Activated CD4-positive, alpha-beta T cell treated with anti-CD3 and anti-CD28 coated beads for 36 hours (primary cell): ENCODE results near the gene ZNF778. TPM values are rescaled to one million over a fixed set of nuclear protein-coding genes. Genes with fewer than 3 reads are reported as not detected.

Experiments
- ATAC-seq: fragments of 200-7000 bp; cut with Tn5 transposase; one replicate; pipeline ENCODE4 v1.10.0; 2021; ENCODE audit warnings: mild to moderate bottlenecking, moderate library complexity
- CTCF ChIA-PET: fragments of 350-600 bp; sonication (Branson Sonifier 250); formaldehyde crosslinking; loops from one replicate; lab custom pipeline; 2021; ENCODE audit warnings: antibody characterized with exemption; lab: Charles Lee
- POLR2A ChIA-PET: fragments of 350-600 bp; sonication (Branson Sonifier 250); formaldehyde crosslinking; loops from one replicate; lab custom pipeline; 2021; ENCODE audit warnings: antibody characterized with exemption, inconsistent platforms; lab: Charles Lee
- DNase-seq: peaks from one replicate; pipeline ENCODE4 v3.0.0-alpha.2; 2020
- H3K27ac Mint-ChIP-seq: one replicate; pipeline ENCODE4 v1.8.0; 2021; ENCODE audit warnings: mixed read lengths
- H3K27me3 Mint-ChIP-seq: one replicate; pipeline ENCODE4 v1.8.0; 2021; ENCODE audit warnings: mixed read lengths
- H3K36me3 Mint-ChIP-seq: one replicate; pipeline ENCODE4 v1.8.0; 2021; ENCODE audit warnings: low read depth, mixed read lengths
- H3K4me1 Mint-ChIP-seq: one replicate; pipeline ENCODE4 v1.8.0; 2021; ENCODE audit warnings: mixed read lengths
- H3K4me3 Mint-ChIP-seq: one replicate; pipeline ENCODE4 v1.8.0; 2021; ENCODE audit warnings: mild to moderate bottlenecking, moderate library complexity, mixed read lengths
- H3K9me3 Mint-ChIP-seq: one replicate; pipeline ENCODE4 v1.8.0; 2021; ENCODE audit warnings: low read depth, mixed read lengths
- intact Hi-C, 2 experiments: fragments of 100-400 bp; cut with DNase I in 1 of 2; cut with micrococcal nuclease in 1 of 2; formaldehyde crosslinking; loops; one replicate each; pipeline versions ENCODE4 v1.14.2 to v1.15.1; 2022 to 2024; cut with DNase I, micrococcal nuclease
- total RNA-seq, 2 experiments: library from RNA; stranded (reverse); gene quantifications; one replicate each; pipeline ENCODE4 v1.2.3, GENCODE V29; 2021

ZNF778 gene
- total RNA-seq, 2 experiments from 2014 or later = 4.7 to 5.0 TPM

DNA sequence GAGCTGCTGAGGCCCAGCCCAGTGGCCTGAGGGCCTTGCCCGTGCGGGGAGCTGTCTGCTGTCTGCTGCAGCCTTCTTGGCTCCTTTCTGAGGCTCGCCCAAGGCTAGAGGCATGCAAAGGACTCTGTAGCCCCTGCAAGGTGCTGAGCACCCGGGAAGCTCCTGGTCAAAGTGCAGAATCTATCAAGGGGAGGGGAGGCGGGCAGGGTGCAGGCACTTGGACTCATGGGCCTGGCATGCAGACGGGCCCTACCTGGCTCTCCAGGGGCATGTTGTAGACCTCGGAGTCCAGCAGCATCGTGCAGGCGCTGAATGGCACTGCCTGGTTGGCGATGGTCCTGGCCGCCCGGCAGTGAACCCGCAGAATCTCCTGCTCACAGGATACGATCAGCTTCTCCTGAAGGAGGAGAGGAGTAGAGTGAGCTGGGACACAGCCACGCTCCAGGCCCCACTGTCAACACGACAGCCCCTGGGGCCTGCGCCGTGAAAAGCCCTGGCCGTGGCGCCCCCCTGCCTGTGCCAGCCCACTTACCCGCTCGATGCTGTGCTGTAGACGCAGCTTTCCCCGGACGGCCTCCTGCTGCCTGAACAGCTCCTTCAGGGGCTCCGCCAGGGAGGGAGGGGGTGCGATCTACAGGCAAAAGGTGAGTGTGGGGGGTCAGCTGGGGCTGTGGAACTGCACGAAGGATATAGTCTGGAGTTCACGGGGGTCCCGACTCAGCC is 57.2 kb downstream of the ZNF778 start:
- no peak for ATAC-seq
- H3K27me3 Mint-ChIP-seq = no peaks in the 10 kb centered on the region
- H3K36me3 Mint-ChIP-seq = peaks cover 44% of the 10 kb centered on the region
- H3K27ac Mint-ChIP-seq = no peak overlapping the region
- intact Hi-C loops = no loop called here
- no peak overlapping the region for H3K4me3 Mint-ChIP-seq
- DNase-seq = no peak
- ChIA-PET CTCF (no interaction called here), POLR2A (no interaction called here)
- no peaks in the 10 kb centered on the region for H3K4me1 Mint-ChIP-seq
- H3K9me3 Mint-ChIP-seq = no peaks in the 10 kb centered on the region

- no peak overlapping the region for H3K4me3 Mint-ChIP-seq
- intact Hi-C loops = no loop called here
- H3K4me1 Mint-ChIP-seq = no peaks in the 10 kb centered on the region
- no peaks in the 10 kb centered on the region for H3K27me3 Mint-ChIP-seq
- peaks cover 41% of the 10 kb centered on the region for H3K36me3 Mint-ChIP-seq
- no peaks in the 10 kb centered on the region for H3K9me3 Mint-ChIP-seq
- ATAC-seq = no peak
- POLR2A ChIA-PET = no interaction called here
- DNase-seq = no peak
- H3K27ac Mint-ChIP-seq = no peak overlapping the region
- CTCF ChIA-PET = no interaction called here
Measured at GRCh38 chr16:89275284-89275584, 57.7 kb downstream of the ZNF778 start.

- no peak for DNase-seq
- H3K4me3 Mint-ChIP-seq = no peak overlapping the region
- intact Hi-C loops = no loop called here
- no peaks in the 10 kb centered on the region for H3K27me3 Mint-ChIP-seq
- H3K36me3 Mint-ChIP-seq = peaks cover 42% of the 10 kb centered on the region
- no peaks in the 10 kb centered on the region for H3K4me1 Mint-ChIP-seq
- no peak overlapping the region for H3K27ac Mint-ChIP-seq
- ATAC-seq = no peak
- H3K9me3 Mint-ChIP-seq = no peaks in the 10 kb centered on the region
- ChIA-PET POLR2A (no interaction called here), CTCF (no interaction called here)
Measured at GRCh38 chr16:89275837-89276720, 58.6 kb downstream of the ZNF778 start.

DNA sequence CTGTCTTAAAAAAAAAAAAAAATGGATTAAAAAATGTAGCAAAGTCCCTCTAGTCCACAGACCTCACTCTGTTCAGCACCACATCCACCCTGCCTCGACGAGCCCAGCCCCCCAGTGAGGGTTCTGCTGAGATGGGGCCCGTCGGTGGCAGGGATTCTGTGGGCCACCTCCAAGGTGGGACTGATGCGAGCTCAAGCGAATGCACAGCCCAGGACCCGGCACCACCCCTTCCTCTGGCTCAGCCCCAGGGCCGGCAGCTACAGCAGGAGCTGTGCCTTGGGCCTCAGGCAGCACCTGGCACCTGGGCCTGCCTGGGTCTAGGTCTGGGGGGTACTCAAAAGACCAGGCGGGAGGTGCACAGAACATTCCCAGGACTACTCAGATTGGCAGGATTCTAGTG is 59.5 kb downstream of the ZNF778 start:
- ChIA-PET CTCF (no interaction called here), POLR2A (no interaction called here)
- DNase-seq (no peak), ATAC-seq (no peak)
- peak overlapping the region; percentile 24 for H3K27ac Mint-ChIP-seq
- no peaks in the 10 kb centered on the region for H3K27me3 Mint-ChIP-seq
- no peaks in the 10 kb centered on the region for H3K9me3 Mint-ChIP-seq
- intact Hi-C loops = no loop called here
- H3K4me1 Mint-ChIP-seq = no peaks in the 10 kb centered on the region
- no peak overlapping the region for H3K4me3 Mint-ChIP-seq
- H3K36me3 Mint-ChIP-seq = peaks cover 35% of the 10 kb centered on the region

DNA sequence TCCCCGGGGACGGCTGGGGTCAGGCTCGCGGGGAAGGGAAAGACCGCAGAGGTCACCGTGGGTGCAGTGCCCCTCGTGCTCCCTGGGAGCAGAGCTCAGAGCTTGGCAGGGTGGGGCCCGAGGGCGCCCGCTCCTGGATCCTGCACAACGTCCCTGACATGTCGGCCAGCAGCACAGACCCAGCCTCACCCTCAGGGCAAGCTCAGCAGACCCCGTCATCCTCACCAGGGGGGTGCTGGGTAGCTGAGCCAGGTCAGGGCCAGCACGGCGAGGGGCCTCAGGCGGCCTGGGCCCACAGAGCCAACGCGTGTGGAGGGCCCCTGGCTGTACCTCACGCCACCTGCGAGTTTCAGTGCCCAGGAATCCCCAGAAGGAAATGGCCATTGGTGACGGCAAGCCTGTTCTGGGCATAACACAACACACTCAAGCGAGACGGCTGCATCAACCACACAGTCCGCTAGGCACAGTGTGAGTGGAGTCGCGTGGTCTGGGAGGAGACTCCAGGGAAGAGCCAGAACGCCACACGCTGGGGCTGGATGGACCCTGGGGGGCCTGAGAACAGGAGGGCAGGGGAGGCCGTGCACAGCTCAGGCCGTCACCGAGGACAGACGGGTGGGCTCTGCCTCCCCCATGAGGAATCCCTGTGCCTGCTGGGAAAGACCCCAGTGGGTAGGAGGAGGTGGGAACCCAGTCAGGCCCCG is 60.3 kb downstream of the ZNF778 start:
- POLR2A ChIA-PET = no interaction called here
- intact Hi-C loops = no loop called here
- Mint-ChIP-seq H3K27me3 (no peaks in the 10 kb centered on the region), H3K36me3 (peaks cover 31% of the 10 kb centered on the region), H3K4me3 (no peak overlapping the region), H3K27ac (no peak overlapping the region), H3K4me1 (no peaks in the 10 kb centered on the region), H3K9me3 (no peaks in the 10 kb centered on the region)
- ATAC-seq (no peak), DNase-seq (no peak)
- CTCF ChIA-PET = no interaction called here

GRCh38 chr16:89278441-89279240 is 61.1 kb downstream of the ZNF778 start:
- intact Hi-C loops = no loop called here
- Mint-ChIP-seq H3K27ac (no peak overlapping the region), H3K4me3 (no peak overlapping the region), H3K36me3 (peaks cover 25% of the 10 kb centered on the region), H3K4me1 (no peaks in the 10 kb centered on the region), H3K9me3 (no peaks in the 10 kb centered on the region), H3K27me3 (no peaks in the 10 kb centered on the region)
- CTCF ChIA-PET = no interaction called here
- no peak for DNase-seq
- POLR2A ChIA-PET = no interaction called here
- ATAC-seq = no peak

- intact Hi-C loops = no loop called here
- H3K27me3 Mint-ChIP-seq = no peaks in the 10 kb centered on the region
- POLR2A ChIA-PET = no interaction called here
- H3K4me3 Mint-ChIP-seq = no peak overlapping the region
- H3K27ac Mint-ChIP-seq = no peak overlapping the region
- H3K36me3 Mint-ChIP-seq = peaks cover 19% of the 10 kb centered on the region
- no peak for ATAC-seq
- no peak for DNase-seq
- CTCF ChIA-PET = no interaction called here
- no peaks in the 10 kb centered on the region for H3K9me3 Mint-ChIP-seq
- H3K4me1 Mint-ChIP-seq = no peaks in the 10 kb centered on the region
Measured at GRCh38 chr16:89279666-89280481, 62.4 kb downstream of the ZNF778 start.

DNA sequence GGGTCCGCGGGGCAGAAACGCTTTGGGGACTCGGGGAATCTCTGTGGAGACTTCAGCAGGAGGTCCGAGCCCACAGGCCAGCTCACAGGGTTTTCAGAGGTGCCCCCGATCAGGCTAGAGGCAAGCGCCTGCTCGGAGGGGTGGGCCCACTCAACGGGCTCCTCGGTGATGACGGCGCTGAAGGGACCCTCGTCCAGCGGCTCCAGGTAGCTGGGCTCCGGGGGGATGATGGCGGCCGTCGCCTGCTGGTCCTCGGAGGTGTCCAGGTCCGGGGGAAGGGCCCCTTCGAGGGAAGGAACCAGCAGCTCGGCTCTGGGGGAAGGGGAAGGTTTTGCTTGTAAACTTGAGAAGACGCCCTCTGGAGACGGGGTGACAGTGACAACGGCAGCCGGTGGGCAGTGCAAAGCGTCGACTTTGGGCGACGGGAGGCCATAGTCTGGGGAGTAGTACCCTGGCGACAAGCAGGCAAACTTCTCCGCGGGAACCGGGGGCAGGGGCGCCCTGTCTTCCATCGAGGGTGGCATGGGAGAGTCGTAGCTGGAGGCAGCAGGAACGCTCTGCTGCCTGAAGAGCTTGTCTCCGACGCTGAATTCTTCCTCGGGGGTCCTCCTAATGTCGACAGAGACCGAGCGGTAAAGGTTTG is 63.2 kb downstream of the ZNF778 start:
- CTCF ChIA-PET = no interaction called here
- H3K27me3 Mint-ChIP-seq = no peaks in the 10 kb centered on the region
- no peaks in the 10 kb centered on the region for H3K4me1 Mint-ChIP-seq
- intact Hi-C loops = no loop called here
- no peak overlapping the region for H3K4me3 Mint-ChIP-seq
- no peak overlapping the region for H3K27ac Mint-ChIP-seq
- peaks cover 16% of the 10 kb centered on the region for H3K36me3 Mint-ChIP-seq
- DNase-seq (no peak), ATAC-seq (no peak)
- H3K9me3 Mint-ChIP-seq = no peaks in the 10 kb centered on the region
- POLR2A ChIA-PET = no interaction called here

- Mint-ChIP-seq H3K4me3 (no peak overlapping the region), H3K4me1 (no peaks in the 10 kb centered on the region), H3K36me3 (peaks cover 14% of the 10 kb centered on the region), H3K27ac (no peak overlapping the region), H3K9me3 (no peaks in the 10 kb centered on the region), H3K27me3 (no peaks in the 10 kb centered on the region)
- ChIA-PET POLR2A (interaction anchor here (1.0 kb wide), 1 partner anchor 14 kb away, joined by 3 read pairs; no protein-coding TSS in a partner anchor), CTCF (interaction anchor here (0.7 kb wide), 1 partner anchor 527 kb away, joined by 4 read pairs; no protein-coding TSS in a partner anchor)
- ATAC-seq (no peak), DNase-seq (no peak)
- intact Hi-C loops = no loop called here
Measured at GRCh38 chr16:89281189-89281577, 63.7 kb downstream of the ZNF778 start.

DNA sequence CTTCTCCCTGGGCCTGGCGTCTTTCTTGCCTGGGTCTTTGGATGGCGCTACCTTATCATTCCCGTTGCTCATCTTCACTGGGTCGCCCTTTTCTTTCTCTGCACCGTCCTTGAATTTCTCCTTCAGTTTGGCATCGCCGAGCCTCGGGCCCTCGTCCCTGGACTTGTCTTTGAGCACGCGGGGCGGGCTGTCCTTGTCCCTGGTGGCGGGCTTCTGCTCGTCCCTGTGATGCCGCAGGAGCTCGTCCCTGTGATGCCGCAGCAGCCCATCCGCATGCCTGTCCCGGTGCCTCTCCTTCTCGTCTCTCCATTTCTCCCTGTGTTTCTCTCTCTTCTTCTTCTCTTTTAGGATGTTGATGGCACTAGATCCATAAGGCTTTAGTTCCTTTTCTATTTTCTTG is 64.3 kb downstream of the ZNF778 start:
- ChIA-PET CTCF (interaction anchor here (0.7 kb wide), 1 partner anchor 528 kb away, joined by 4 read pairs; no protein-coding TSS in a partner anchor), POLR2A (interaction anchor here (1.0 kb wide), 1 partner anchor 15 kb away, joined by 3 read pairs; no protein-coding TSS in a partner anchor)
- Mint-ChIP-seq H3K4me1 (no peaks in the 10 kb centered on the region), H3K36me3 (peaks cover 13% of the 10 kb centered on the region), H3K27ac (no peak overlapping the region), H3K4me3 (no peak overlapping the region), H3K27me3 (no peaks in the 10 kb centered on the region), H3K9me3 (no peaks in the 10 kb centered on the region)
- DNase-seq = no peak
- intact Hi-C loops = no loop called here
- ATAC-seq = no peak
